Measurements from ENCODE around the gene KRT72. TPM values are rescaled to one million over a fixed set of nuclear protein-coding genes. Genes with fewer than 3 reads are reported as not detected.

KRT72 gene
- total RNA-seq, 5 donors from 2014 or later (not counting 1 experiment from before 2014, with no cell fraction given), result 10.1 to 52.7 (median 28.7) TPM

- no peaks in the 10 kb centered on the region for H3K27me3 ChIP-seq (replicated peaks in 1 of 2; ENCODE audit: control insufficient read depth in 2 of 2, extremely low read depth in 1 of 2, insufficient read depth in 2 of 2, low read length in 1 of 2)
- H3K4me3 Mint-ChIP-seq, result peak overlapping the region in 2 of 3 donors; percentile 24 to 78
- no peaks in the 10 kb centered on the region for H3K27me3 Mint-ChIP-seq
- H3K9me3 Mint-ChIP-seq, result no peaks in the 10 kb centered on the region
- ChIA-PET CTCF (no interaction called here), POLR2A (interaction anchor here in 1 of 2 donors (0.5 kb wide), 1 partner anchor 1660 kb away, joined by 3 read pairs; no protein-coding TSS in a partner anchor)
- peaks cover 36 to 42% of the 10 kb centered on the region in 2 experiments for H3K4me1 ChIP-seq (ENCODE audit: control insufficient read depth in 1 of 2, extremely low read depth in 1 of 2, insufficient read depth in 2 of 2, low read length in 2 of 2)
- WGBS (ENCODE audit: insufficient coverage), result 42% methylated on average over 1 of the region's 2 CpGs
- no peak for ATAC-seq (replicated peaks in 1 of 4)
- peak overlapping the region in 1 of 2 donors; percentile 39 for H3K4me3 ChIP-seq (ENCODE audit: control insufficient read depth in 1 of 2, extremely low read depth in 1 of 2, low read length in 1 of 2)
- H3K27ac ChIP-seq (ENCODE audit: low read length), result no peak overlapping the region
- H3K9me3 ChIP-seq, result no peaks in the 10 kb centered on the region
- no peaks in the 10 kb centered on the region for H3K36me3 ChIP-seq (ENCODE audit: control insufficient read depth in 2 of 2, extremely low read depth in 1 of 2, insufficient read depth in 1 of 2, low read length in 1 of 2)
- peak overlapping the region; percentile 9 to 81 for H3K27ac Mint-ChIP-seq
- no peak for DNase-seq
- H3K36me3 Mint-ChIP-seq, result no peaks in the 10 kb centered on the region
- peaks cover 69 to 86% (median 70%) of the 10 kb centered on the region in 3 donors for H3K4me1 Mint-ChIP-seq
These were observed 27.6 kb upstream of the KRT72 start for GRCh38 chr12:52628841-52629240.

DNA sequence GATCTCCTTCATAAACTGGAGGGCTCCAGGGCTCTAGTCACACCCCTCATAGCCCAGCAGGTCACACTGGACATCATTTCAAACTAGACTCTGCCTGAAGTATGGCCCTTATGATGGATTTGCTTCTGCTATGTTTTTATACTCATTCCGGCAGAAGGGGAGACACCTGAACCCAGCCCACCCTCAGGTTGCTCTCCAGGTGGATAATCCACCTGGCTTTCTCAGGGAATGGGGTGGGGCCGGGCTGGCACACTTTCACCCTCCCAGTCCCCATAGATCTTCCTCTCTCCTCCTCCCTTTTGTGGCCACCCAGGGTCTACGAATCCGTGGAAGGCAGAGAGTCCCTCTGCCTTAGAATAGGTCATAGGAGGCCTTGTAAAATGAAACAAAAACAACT is 26.8 kb upstream of the KRT72 start:
- H3K4me1 ChIP-seq (ENCODE audit: control insufficient read depth in 1 of 2, extremely low read depth in 1 of 2, insufficient read depth in 2 of 2, low read length in 2 of 2), result peaks cover 29 to 35% of the 10 kb centered on the region in 2 experiments

DNA sequence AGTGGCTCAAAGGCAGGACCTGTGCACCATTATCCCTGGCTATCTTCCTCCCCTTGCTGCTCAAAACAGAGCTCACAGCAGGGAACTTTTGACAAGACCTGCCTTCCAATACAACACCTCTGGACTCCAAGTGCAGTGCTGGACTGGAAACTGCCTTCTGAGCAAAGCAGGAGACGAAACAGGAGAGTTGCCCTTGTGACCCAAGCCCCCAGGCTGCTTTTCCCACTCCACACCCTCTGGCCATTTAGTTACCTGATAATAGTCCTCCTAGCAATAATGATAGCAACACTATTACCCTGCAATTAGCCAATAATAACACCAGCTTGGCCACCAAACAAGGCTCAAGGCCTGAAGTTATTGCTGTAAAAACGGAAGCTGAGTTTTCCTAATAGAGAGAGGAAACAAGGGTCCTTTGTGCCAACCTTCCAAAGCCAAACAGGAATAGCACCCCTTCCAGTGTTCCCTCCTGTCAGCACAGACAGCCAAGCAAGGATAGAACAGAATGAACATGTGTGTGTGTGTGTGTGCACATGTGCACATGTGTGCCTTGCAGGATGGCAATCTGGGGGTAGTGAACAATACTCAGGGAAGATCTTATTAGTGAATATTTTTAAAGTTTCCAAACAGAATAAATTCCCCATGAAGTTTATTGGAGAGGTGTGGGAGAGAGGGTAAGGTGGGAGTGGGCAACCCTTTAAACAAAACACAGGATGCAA is 26.3 kb upstream of the KRT72 start:
- H3K4me3 ChIP-seq (ENCODE audit: control insufficient read depth in 1 of 2, extremely low read depth in 1 of 2, low read length in 1 of 2), result no peak overlapping the region
- H3K9me3 ChIP-seq, result no peaks in the 10 kb centered on the region
- H3K4me1 ChIP-seq (ENCODE audit: control insufficient read depth in 1 of 2, extremely low read depth in 1 of 2, insufficient read depth in 2 of 2, low read length in 2 of 2), result peaks cover 26 to 29% of the 10 kb centered on the region in 2 experiments
- ATAC-seq (replicated peaks in 1 of 4) (no peak), DNase-seq (peak in 1 of 35 experiments; percentile 4)
- Mint-ChIP-seq H3K27me3 (no peaks in the 10 kb centered on the region), H3K9me3 (no peaks in the 10 kb centered on the region), H3K4me1 (peaks cover 56 to 81% (median 60%) of the 10 kb centered on the region in 3 donors), H3K36me3 (no peaks in the 10 kb centered on the region), H3K27ac (peak overlapping the region; percentile 12 to 41), H3K4me3 (peak overlapping the region in 2 of 3 donors; percentile 9 to 42)
- H3K27ac ChIP-seq (ENCODE audit: low read length), result no peak overlapping the region
- 70% methylated on average over 1 of the region's 2 CpGs for WGBS (ENCODE audit: insufficient coverage)
- ChIA-PET CTCF (no interaction called here), POLR2A (interaction anchor here in 1 of 2 donors (1.4 kb wide), 1 partner anchor 15 kb away, joined by 3 read pairs; no protein-coding TSS in a partner anchor)
- no peaks in the 10 kb centered on the region for H3K27me3 ChIP-seq (replicated peaks in 1 of 2; ENCODE audit: control insufficient read depth in 2 of 2, extremely low read depth in 1 of 2, insufficient read depth in 2 of 2, low read length in 1 of 2)
- no peaks in the 10 kb centered on the region for H3K36me3 ChIP-seq (ENCODE audit: control insufficient read depth in 2 of 2, extremely low read depth in 1 of 2, insufficient read depth in 1 of 2, low read length in 1 of 2)

More for the DNA sequence above, 26.8 kb upstream of the KRT72 start:
- CTCF ChIA-PET, result no interaction called here
- Histone ChIP-seq H3K4me3 (ENCODE audit: control insufficient read depth in 1 of 2, extremely low read depth in 1 of 2, low read length in 1 of 2) (no peak overlapping the region), H3K27me3 (replicated peaks in 1 of 2; ENCODE audit: control insufficient read depth in 2 of 2, extremely low read depth in 1 of 2, insufficient read depth in 2 of 2, low read length in 1 of 2) (no peaks in the 10 kb centered on the region), H3K27ac (ENCODE audit: low read length) (no peak overlapping the region), H3K36me3 (ENCODE audit: control insufficient read depth in 2 of 2, extremely low read depth in 1 of 2, insufficient read depth in 1 of 2, low read length in 1 of 2) (no peaks in the 10 kb centered on the region), H3K9me3 (no peaks in the 10 kb centered on the region)
- no peaks in the 10 kb centered on the region for H3K9me3 Mint-ChIP-seq
- H3K27ac Mint-ChIP-seq, result peak overlapping the region; percentile 9 to 41
- H3K27me3 Mint-ChIP-seq, result no peaks in the 10 kb centered on the region
- DNase-seq, result peak in 1 of 35 experiments; percentile 3
- ATAC-seq (replicated peaks in 1 of 4), result no peak
- POLR2A ChIA-PET, result no interaction called here
- no peaks in the 10 kb centered on the region for H3K36me3 Mint-ChIP-seq
- peaks cover 61 to 81% (median 62%) of the 10 kb centered on the region in 3 donors for H3K4me1 Mint-ChIP-seq
- no CpG with 5 or more reads among the region's 4 CpGs for WGBS (ENCODE audit: insufficient coverage)
- peak overlapping the region in 2 of 3 donors; percentile 24 to 78 for H3K4me3 Mint-ChIP-seq

- CTCF ChIA-PET, result no interaction called here
These were observed 21.1 kb upstream of the KRT72 start for GRCh38 chr12:52622349-52622748.

GRCh38 chr12:52618866-52619265 is 17.6 kb upstream of the KRT72 start:
- Histone ChIP-seq H3K27ac (ENCODE audit: low read length) (no peak overlapping the region), H3K4me3 (ENCODE audit: control insufficient read depth in 1 of 2, extremely low read depth in 1 of 2, low read length in 1 of 2) (no peak overlapping the region), H3K27me3 (replicated peaks in 1 of 2; ENCODE audit: control insufficient read depth in 2 of 2, extremely low read depth in 1 of 2, insufficient read depth in 2 of 2, low read length in 1 of 2) (peaks cover 0 to 2% of the 10 kb centered on the region in 2 experiments), H3K9me3 (no peaks in the 10 kb centered on the region), H3K4me1 (ENCODE audit: control insufficient read depth in 1 of 2, extremely low read depth in 1 of 2, insufficient read depth in 2 of 2, low read length in 2 of 2) (peaks cover 38 to 50% of the 10 kb centered on the region in 2 experiments), H3K36me3 (ENCODE audit: control insufficient read depth in 2 of 2, extremely low read depth in 1 of 2, insufficient read depth in 1 of 2, low read length in 1 of 2) (no peaks in the 10 kb centered on the region)
- ATAC-seq (replicated peaks in 1 of 4), result no peak
- POLR2A ChIA-PET, result no interaction called here
- peaks cover 59 to 71% (median 69%) of the 10 kb centered on the region in 3 donors for H3K4me1 Mint-ChIP-seq
- no peaks in the 10 kb centered on the region for H3K36me3 Mint-ChIP-seq
- 100% methylated on average over 1 of the region's 2 CpGs for WGBS (ENCODE audit: insufficient coverage)
- no peaks in the 10 kb centered on the region for H3K27me3 Mint-ChIP-seq
- H3K27ac Mint-ChIP-seq, result no peak overlapping the region
- DNase-seq, result no peak
- CTCF ChIA-PET, result no interaction called here
- no peak overlapping the region for H3K4me3 Mint-ChIP-seq
- H3K9me3 Mint-ChIP-seq, result no peaks in the 10 kb centered on the region

More at GRCh38 chr12:52622349-52622748, 21.1 kb upstream of the KRT72 start:
- no peak for ATAC-seq (replicated peaks in 1 of 4)
- H3K27ac ChIP-seq (ENCODE audit: low read length), result no peak overlapping the region
- Mint-ChIP-seq H3K27me3 (no peaks in the 10 kb centered on the region), H3K4me3 (no peak overlapping the region), H3K9me3 (no peaks in the 10 kb centered on the region), H3K27ac (no peak overlapping the region), H3K4me1 (peaks cover 44 to 64% (median 44%) of the 10 kb centered on the region in 3 donors), H3K36me3 (no peaks in the 10 kb centered on the region)
- POLR2A ChIA-PET, result no interaction called here
- H3K4me3 ChIP-seq (ENCODE audit: control insufficient read depth in 1 of 2, extremely low read depth in 1 of 2, low read length in 1 of 2), result no peak overlapping the region
- no CpG with 5 or more reads among the region's 5 CpGs for WGBS (ENCODE audit: insufficient coverage)
- no peak for DNase-seq
- H3K36me3 ChIP-seq (ENCODE audit: control insufficient read depth in 2 of 2, extremely low read depth in 1 of 2, insufficient read depth in 1 of 2, low read length in 1 of 2), result no peaks in the 10 kb centered on the region
- peaks cover 6 to 15% of the 10 kb centered on the region in 2 experiments for H3K4me1 ChIP-seq (ENCODE audit: control insufficient read depth in 1 of 2, extremely low read depth in 1 of 2, insufficient read depth in 2 of 2, low read length in 2 of 2)
- no peaks in the 10 kb centered on the region for H3K9me3 ChIP-seq
- H3K27me3 ChIP-seq (replicated peaks in 1 of 2; ENCODE audit: control insufficient read depth in 2 of 2, extremely low read depth in 1 of 2, insufficient read depth in 2 of 2, low read length in 1 of 2), result peaks cover 0 to 2% of the 10 kb centered on the region in 2 experiments

GRCh38 chr12:52618216-52618615 is 17.0 kb upstream of the KRT72 start, which contains the start of gene KRT73:
Gene KRT73 (minus strand): TSS chr12:52618559. CDS start chr12:52618524, 35 bp downstream.
- Mint-ChIP-seq H3K4me3 (peak within 1 kb of the TSS in 1 of 3 donors; percentile 67), H3K36me3 (no peaks in the 10 kb centered on the region)
- CTCF ChIA-PET, result no interaction called here

More at GRCh38 chr12:52618216-52618615, 17.0 kb upstream of the KRT72 start, which contains the start of gene KRT73:
- Histone ChIP-seq H3K9me3 (no peaks in the 10 kb centered on the region), H3K4me1 (ENCODE audit: control insufficient read depth in 1 of 2, extremely low read depth in 1 of 2, insufficient read depth in 2 of 2, low read length in 2 of 2) (peaks cover 44 to 56% of the 10 kb centered on the region in 2 experiments), H3K27ac (ENCODE audit: low read length) (no peak within 1 kb of the TSS), H3K27me3 (replicated peaks in 1 of 2; ENCODE audit: control insufficient read depth in 2 of 2, extremely low read depth in 1 of 2, insufficient read depth in 2 of 2, low read length in 1 of 2) (peaks cover 0 to 2% of the 10 kb centered on the region in 2 experiments), H3K4me3 (ENCODE audit: control insufficient read depth in 1 of 2, extremely low read depth in 1 of 2, low read length in 1 of 2) (no peak within 1 kb of the TSS), H3K36me3 (ENCODE audit: control insufficient read depth in 2 of 2, extremely low read depth in 1 of 2, insufficient read depth in 1 of 2, low read length in 1 of 2) (no peaks in the 10 kb centered on the region)
- no peaks in the 10 kb centered on the region for H3K9me3 Mint-ChIP-seq
- 87% methylated on average over 12 of the region's 14 CpGs for WGBS (ENCODE audit: insufficient coverage)
- H3K4me1 Mint-ChIP-seq, result peaks cover 66 to 77% (median 74%) of the 10 kb centered on the region in 3 donors
- DNase-seq (no peak), ATAC-seq (replicated peaks in 1 of 4) (no peak)
- POLR2A ChIA-PET, result no interaction called here
- peak within 1 kb of the TSS; percentile 89 to 99 for H3K27ac Mint-ChIP-seq
- H3K27me3 Mint-ChIP-seq, result no peaks in the 10 kb centered on the region
